Measurements from ENCODE around the gene CORO2B. TPM values are rescaled to one million over a fixed set of nuclear protein-coding genes. Genes with fewer than 3 reads are reported as not detected.

Gene CORO2B
- total and polyA plus RNA-seq, 2 experiments from 2014 or later, result 1.6 to 4.6 TPM

DNA sequence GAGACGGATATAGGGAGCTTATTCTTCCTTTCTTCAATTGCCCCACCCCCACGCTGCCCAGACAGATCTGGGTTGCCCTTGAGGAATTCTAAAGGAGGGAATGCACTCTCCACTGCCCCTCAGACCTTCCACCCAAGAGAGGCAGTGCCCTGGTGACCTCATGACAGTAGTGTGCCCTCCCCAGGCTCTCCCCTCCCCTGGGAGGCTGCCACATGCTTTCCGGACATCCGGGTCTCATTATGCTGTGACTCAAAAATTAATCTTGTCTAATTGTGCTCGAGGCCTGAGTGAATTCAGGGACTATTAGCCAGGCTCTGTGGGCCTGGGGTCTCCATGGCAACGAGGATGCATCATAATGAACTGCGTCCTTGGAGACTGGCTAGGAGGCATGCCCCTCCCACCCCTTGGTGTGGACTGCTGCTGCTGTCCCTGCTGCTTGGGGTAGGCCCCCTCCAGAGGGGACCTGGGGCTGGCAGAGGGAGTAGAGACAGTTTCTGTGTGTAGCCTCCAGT lies 20.8 kb downstream of the CORO2B start:
- Histone ChIP-seq H2AFZ (no peak overlapping the region), H3F3A (replicated peaks; ENCODE audit: low read depth) (no peaks in the 10 kb centered on the region), H3K27me3 (ENCODE audit: insufficient read depth) (no peaks in the 10 kb centered on the region), H3K4me2 (peak overlapping the region; percentile 73), H3K9me2 (ENCODE audit: insufficient read depth) (no peaks in the 10 kb centered on the region), H4K20me1 (replicated peaks; ENCODE audit: insufficient read depth) (no peaks in the 10 kb centered on the region), H3K27ac (ENCODE audit: low read depth) (no peak overlapping the region), H3K4me3 (peak overlapping the region; percentile 34), H3K79me2 (replicated peaks; ENCODE audit: insufficient read depth) (no peaks in the 10 kb centered on the region), H3K4me1 (ENCODE audit: insufficient read depth) (peaks cover 30% of the 10 kb centered on the region), H3K36me3 (ENCODE audit: insufficient read depth) (no peaks in the 10 kb centered on the region)
- peak overlapping the region; percentile 42 for H3K4me3 Mint-ChIP-seq
- H3K9me3 Mint-ChIP-seq, result no peaks in the 10 kb centered on the region
- H3K27ac Mint-ChIP-seq, result peak overlapping the region; percentile 76; the same call in 1 of the 2 replicates
- peak; percentile 86 for ATAC-seq
- H3K36me3 Mint-ChIP-seq (ENCODE audit: low read depth), result no peaks in the 10 kb centered on the region
- H3K4me1 Mint-ChIP-seq, result peaks cover 58% of the 10 kb centered on the region
- no peak for TF ChIP-seq CREB1 (CRISPR knock-in tag; IDR thresholded peaks at IDR 0.05; ENCODE audit: low read depth)
- peak; percentile 93 for DNase-seq (ENCODE audit: low spot score)
- peaks cover 27% of the 10 kb centered on the region for H3K27me3 Mint-ChIP-seq (ENCODE audit: insufficient read depth, low read depth, poor library complexity)

DNA sequence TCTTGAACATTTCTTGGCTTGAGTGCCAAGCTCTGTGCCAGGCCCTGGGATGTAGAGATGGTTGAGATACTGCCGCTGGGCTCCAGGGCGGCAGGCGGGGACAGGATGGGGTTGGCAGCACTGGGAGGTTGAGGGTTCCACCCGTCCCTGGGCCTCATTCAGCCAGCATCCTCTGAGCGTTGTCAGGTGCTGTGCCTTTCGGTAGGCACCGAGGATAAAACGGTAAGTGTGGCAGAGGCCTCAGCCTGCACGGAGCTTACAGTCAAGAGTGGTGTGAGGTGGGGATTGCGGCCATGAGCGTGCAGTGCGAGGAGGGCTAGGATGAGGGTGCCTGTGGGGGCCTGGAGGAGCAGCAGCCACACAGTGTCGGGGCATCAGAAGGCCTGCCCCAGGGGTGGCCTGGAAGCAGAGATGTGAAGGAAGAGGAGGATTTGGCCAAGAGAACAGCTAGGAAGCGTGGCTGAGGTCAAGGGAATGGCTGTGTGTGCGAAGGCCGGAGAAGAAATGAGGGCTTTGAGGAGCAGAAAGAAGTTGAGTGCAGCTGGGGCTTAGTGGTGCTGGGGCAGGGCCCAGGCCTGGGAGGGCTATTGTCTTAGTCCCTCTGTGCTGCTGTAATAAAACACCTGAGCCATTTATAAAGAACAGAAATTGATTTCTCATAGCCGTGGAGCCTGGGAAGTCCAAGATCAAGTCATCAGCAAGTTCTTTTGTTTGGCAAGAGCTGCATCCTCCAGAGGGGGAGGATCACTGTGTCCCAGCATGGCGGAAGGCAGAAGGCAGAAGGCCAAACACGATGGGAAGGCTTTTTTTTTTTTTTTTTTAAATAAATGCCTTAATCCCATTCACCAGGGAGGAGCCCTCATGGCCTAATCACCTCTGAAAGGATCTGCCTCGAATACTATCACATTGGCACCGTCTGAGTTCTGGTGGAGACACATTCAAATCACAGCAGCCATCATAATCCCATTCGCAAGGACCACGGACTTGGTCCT lies 22.7 kb downstream of the CORO2B start:
- Histone ChIP-seq H3K4me1 (ENCODE audit: insufficient read depth) (peaks cover 30% of the 10 kb centered on the region), H3K27ac (ENCODE audit: low read depth) (no peak overlapping the region), H3K79me2 (replicated peaks; ENCODE audit: insufficient read depth) (no peaks in the 10 kb centered on the region)
- TF ChIP-seq POLR2AphosphoS5 (IDR thresholded peaks at IDR 0.05; ENCODE audit: low read depth) (no peak), ZNF114 (CRISPR knock-in tag; IDR thresholded peaks at IDR 0.05) (no peak), EZH2 (IDR thresholded peaks at IDR 0.05; ENCODE audit: low read depth, unreplicated experiment) (no peak), JUNB (IDR thresholded peaks at IDR 0.05; ENCODE audit: unreplicated experiment) (no peak)
- TF ChIP-seq, protein P1, sequence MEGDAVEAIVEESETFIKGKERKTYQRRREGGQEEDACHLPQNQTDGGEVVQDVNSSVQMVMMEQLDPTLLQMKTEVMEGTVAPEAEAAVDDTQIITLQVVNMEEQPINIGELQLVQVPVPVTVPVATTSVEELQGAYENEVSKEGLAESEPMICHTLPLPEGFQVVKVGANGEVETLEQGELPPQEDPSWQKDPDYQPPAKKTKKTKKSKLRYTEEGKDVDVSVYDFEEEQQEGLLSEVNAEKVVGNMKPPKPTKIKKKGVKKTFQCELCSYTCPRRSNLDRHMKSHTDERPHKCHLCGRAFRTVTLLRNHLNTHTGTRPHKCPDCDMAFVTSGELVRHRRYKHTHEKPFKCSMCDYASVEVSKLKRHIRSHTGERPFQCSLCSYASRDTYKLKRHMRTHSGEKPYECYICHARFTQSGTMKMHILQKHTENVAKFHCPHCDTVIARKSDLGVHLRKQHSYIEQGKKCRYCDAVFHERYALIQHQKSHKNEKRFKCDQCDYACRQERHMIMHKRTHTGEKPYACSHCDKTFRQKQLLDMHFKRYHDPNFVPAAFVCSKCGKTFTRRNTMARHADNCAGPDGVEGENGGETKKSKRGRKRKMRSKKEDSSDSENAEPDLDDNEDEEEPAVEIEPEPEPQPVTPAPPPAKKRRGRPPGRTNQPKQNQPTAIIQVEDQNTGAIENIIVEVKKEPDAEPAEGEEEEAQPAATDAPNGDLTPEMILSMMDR (conservative IDR thresholded peaks at IDR 0.05; ENCODE audit: low read depth in 2 of 2), result no peak
- TF ChIP-seq, protein P2, sequence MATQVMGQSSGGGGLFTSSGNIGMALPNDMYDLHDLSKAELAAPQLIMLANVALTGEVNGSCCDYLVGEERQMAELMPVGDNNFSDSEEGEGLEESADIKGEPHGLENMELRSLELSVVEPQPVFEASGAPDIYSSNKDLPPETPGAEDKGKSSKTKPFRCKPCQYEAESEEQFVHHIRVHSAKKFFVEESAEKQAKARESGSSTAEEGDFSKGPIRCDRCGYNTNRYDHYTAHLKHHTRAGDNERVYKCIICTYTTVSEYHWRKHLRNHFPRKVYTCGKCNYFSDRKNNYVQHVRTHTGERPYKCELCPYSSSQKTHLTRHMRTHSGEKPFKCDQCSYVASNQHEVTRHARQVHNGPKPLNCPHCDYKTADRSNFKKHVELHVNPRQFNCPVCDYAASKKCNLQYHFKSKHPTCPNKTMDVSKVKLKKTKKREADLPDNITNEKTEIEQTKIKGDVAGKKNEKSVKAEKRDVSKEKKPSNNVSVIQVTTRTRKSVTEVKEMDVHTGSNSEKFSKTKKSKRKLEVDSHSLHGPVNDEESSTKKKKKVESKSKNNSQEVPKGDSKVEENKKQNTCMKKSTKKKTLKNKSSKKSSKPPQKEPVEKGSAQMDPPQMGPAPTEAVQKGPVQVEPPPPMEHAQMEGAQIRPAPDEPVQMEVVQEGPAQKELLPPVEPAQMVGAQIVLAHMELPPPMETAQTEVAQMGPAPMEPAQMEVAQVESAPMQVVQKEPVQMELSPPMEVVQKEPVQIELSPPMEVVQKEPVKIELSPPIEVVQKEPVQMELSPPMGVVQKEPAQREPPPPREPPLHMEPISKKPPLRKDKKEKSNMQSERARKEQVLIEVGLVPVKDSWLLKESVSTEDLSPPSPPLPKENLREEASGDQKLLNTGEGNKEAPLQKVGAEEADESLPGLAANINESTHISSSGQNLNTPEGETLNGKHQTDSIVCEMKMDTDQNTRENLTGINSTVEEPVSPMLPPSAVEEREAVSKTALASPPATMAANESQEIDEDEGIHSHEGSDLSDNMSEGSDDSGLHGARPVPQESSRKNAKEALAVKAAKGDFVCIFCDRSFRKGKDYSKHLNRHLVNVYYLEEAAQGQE (IDR thresholded peaks at IDR 0.05; ENCODE audit: unreplicated experiment), result no peak
- TF ChIP-seq, protein P3, sequence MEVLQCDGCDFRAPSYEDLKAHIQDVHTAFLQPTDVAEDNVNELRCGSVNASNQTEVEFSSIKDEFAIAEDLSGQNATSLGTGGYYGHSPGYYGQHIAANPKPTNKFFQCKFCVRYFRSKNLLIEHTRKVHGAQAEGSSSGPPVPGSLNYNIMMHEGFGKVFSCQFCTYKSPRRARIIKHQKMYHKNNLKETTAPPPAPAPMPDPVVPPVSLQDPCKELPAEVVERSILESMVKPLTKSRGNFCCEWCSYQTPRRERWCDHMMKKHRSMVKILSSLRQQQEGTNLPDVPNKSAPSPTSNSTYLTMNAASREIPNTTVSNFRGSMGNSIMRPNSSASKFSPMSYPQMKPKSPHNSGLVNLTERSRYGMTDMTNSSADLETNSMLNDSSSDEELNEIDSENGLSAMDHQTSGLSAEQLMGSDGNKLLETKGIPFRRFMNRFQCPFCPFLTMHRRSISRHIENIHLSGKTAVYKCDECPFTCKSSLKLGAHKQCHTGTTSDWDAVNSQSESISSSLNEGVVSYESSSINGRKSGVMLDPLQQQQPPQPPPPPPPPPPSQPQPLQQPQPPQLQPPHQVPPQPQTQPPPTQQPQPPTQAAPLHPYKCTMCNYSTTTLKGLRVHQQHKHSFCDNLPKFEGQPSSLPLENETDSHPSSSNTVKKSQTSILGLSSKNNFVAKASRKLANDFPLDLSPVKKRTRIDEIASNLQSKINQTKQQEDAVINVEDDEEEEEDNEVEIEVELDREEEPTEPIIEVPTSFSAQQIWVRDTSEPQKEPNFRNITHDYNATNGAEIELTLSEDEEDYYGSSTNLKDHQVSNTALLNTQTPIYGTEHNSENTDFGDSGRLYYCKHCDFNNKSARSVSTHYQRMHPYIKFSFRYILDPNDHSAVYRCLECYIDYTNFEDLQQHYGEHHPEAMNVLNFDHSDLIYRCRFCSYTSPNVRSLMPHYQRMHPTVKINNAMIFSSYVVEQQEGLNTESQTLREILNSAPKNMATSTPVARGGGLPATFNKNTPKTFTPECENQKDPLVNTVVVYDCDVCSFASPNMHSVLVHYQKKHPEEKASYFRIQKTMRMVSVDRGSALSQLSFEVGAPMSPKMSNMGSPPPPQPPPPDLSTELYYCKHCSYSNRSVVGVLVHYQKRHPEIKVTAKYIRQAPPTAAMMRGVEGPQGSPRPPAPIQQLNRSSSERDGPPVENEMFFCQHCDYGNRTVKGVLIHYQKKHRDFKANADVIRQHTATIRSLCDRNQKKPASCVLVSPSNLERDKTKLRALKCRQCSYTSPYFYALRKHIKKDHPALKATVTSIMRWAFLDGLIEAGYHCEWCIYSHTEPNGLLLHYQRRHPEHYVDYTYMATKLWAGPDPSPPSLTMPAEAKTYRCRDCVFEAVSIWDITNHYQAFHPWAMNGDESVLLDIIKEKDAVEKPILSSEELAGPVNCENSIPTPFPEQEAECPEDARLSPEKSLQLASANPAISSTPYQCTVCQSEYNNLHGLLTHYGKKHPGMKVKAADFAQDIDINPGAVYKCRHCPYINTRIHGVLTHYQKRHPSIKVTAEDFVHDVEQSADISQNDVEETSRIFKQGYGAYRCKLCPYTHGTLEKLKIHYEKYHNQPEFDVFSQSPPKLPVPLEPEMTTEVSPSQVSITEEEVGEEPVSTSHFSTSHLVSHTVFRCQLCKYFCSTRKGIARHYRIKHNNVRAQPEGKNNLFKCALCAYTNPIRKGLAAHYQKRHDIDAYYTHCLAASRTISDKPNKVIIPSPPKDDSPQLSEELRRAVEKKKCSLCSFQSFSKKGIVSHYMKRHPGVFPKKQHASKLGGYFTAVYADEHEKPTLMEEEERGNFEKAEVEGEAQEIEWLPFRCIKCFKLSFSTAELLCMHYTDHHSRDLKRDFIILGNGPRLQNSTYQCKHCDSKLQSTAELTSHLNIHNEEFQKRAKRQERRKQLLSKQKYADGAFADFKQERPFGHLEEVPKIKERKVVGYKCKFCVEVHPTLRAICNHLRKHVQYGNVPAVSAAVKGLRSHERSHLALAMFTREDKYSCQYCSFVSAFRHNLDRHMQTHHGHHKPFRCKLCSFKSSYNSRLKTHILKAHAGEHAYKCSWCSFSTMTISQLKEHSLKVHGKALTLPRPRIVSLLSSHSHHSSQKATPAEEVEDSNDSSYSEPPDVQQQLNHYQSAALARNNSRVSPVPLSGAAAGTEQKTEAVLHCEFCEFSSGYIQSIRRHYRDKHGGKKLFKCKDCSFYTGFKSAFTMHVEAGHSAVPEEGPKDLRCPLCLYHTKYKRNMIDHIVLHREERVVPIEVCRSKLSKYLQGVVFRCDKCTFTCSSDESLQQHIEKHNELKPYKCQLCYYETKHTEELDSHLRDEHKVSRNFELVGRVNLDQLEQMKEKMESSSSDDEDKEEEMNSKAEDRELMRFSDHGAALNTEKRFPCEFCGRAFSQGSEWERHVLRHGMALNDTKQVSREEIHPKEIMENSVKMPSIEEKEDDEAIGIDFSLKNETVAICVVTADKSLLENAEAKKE (CRISPR knock-in tag; IDR thresholded peaks at IDR 0.05), result no peak

More for the DNA sequence above, 22.7 kb downstream of the CORO2B start:
- H3K4me3 Mint-ChIP-seq, result no peak overlapping the region; the same call in 2 of the 3 replicates
- no peaks in the 10 kb centered on the region for H3K36me3 ChIP-seq (ENCODE audit: insufficient read depth)
- H3F3A ChIP-seq (replicated peaks; ENCODE audit: low read depth), result no peaks in the 10 kb centered on the region
- H3K4me1 Mint-ChIP-seq, result peaks cover 48% of the 10 kb centered on the region
- ATAC-seq, result no peak; the same call in 2 of the 3 replicates
- DNase-seq (ENCODE audit: low spot score), result no peak
- H2AFZ ChIP-seq, result no peak overlapping the region
- no peak overlapping the region for H3K4me2 ChIP-seq
- H3K27ac Mint-ChIP-seq, result no peak overlapping the region
- H3K27me3 ChIP-seq (ENCODE audit: insufficient read depth), result no peaks in the 10 kb centered on the region
- no peak overlapping the region for H3K4me3 ChIP-seq
- peaks cover 23% of the 10 kb centered on the region for H3K27me3 Mint-ChIP-seq (ENCODE audit: insufficient read depth, low read depth, poor library complexity)
- H3K9me2 ChIP-seq (ENCODE audit: insufficient read depth), result no peaks in the 10 kb centered on the region
- no peaks in the 10 kb centered on the region for H4K20me1 ChIP-seq (replicated peaks; ENCODE audit: insufficient read depth)
- H3K9me3 Mint-ChIP-seq, result no peaks in the 10 kb centered on the region
- no peaks in the 10 kb centered on the region for H3K36me3 Mint-ChIP-seq (ENCODE audit: low read depth)

All from GM23338 (cell line).